Kidney (tissue), 14 donors: ENCODE measurements around the gene SUCO. TPM values are rescaled to one million over a fixed set of nuclear protein-coding genes. Genes with fewer than 3 reads are reported as not detected.
"Not testable (repeated sequence)": the region's sequence is repeated elsewhere in the genome, so short reads cannot be mapped to it uniquely, and the experiment has no call there.

Source experiments
- DNase-seq, 5 donors: peaks; one replicate each; pipeline ENCODE4 v3.0.0-alpha.2; 2013 to 2020
- FAIRE-seq: peaks from 2 replicates; lab custom pipeline; 2012; peaks lifted over from hg19 to GRCh38; lab: Jason Lieb, UNC
- H3K27ac ChIP-seq, 2 donors: one replicate each; pipeline ENCODE4 v1.7.0; 2013; ENCODE audit warnings: low read depth in 2 of 2, low read length in 2 of 2, inconsistent platforms in 1 of 2
- H3K27me3 ChIP-seq: one replicate; pipeline ENCODE4 v1.7.1; 2013; ENCODE audit warnings: low read length, inconsistent platforms; ENCODE audit not compliant: control insufficient read depth, insufficient read depth
- H3K36me3 ChIP-seq, 3 donors: one replicate each; pipeline versions ENCODE4 v1.7.0 to v1.7.1; 2013; ENCODE audit warnings: low read length in 3 of 3, control low read depth in 1 of 3, inconsistent platforms in 1 of 3; ENCODE audit not compliant: insufficient read depth in 3 of 3, control insufficient read depth in 2 of 3
- H3K4me1 ChIP-seq, 3 donors: one replicate each; pipeline versions ENCODE4 v1.7.0 to v1.7.1; 2013; ENCODE audit warnings: low read length in 3 of 3, inconsistent platforms in 1 of 3, low read depth in 1 of 3; ENCODE audit not compliant: control insufficient read depth in 2 of 3, insufficient read depth in 2 of 3
- H3K4me3 ChIP-seq, 3 donors: one replicate each; pipeline versions ENCODE4 v1.7.0 to v1.8.1; 2013; ENCODE audit warnings: low read length in 3 of 3, control low read depth in 1 of 3, inconsistent platforms in 1 of 3
- H3K9ac ChIP-seq, 3 donors: one replicate each; pipeline versions ENCODE4 v1.7.0 to v1.7.1; 2013; ENCODE audit warnings: low read length in 3 of 3, control low read depth in 1 of 3, inconsistent platforms in 1 of 3
- H3K9me3 ChIP-seq, 3 donors: one replicate each; pipeline versions ENCODE4 v1.7.0 to v1.7.1; 2013; ENCODE audit warnings: low read length in 3 of 3, control low read depth in 1 of 3, inconsistent platforms in 1 of 3; ENCODE audit not compliant: control insufficient read depth in 2 of 3, insufficient read depth in 1 of 3
- CTCF ChIP-seq: IDR thresholded peaks from 3 replicates; pipeline ENCODE4 v1.5.1; 2012; ENCODE audit warnings: mild to moderate bottlenecking, moderate library complexity, borderline replicate concordance; ENCODE audit not compliant: insufficient read depth; ENCODE audit errors: extremely low read depth
- intact Hi-C: fragments of 100-400 bp; cut with DNase I; formaldehyde crosslinking; loops from one replicate; pipeline ENCODE4 v1.11.1; 2022
- polyA plus RNA-seq: library from polyadenylated mRNA; stranded (reverse); fragments of 350-450 nt; fragmentation: Illumina TruSeq; extraction: RNeasy Lipid Tissue Mini Kit (QIAGEN cat#74804); gene quantifications from one replicate; pipeline ENCODE4 v1.2.3, GENCODE V29; 2014; ENCODE audit warnings: low read depth, low replicate concordance; ENCODE audit not compliant: insufficient read depth
- total RNA-seq: library from RNA; stranded (reverse); fragmentation: NEBNext Ultra II Directional; extraction: Animal tissue kit (Norgen Biotek cat#: 25700); gene quantifications from one replicate; pipeline ENCODE4 v1.2.1, GENCODE V29; 2021
- donor health status: control.
- donor health status: control.
- donor health status: control.
- donor health status: control.
- donor health status: control.
- donor health status: DM: yes; HTN: yes; CAD: no.
- donor health status: Normal renal cell carcinoma (clear cell type).

The SUCO gene
- total and polyA plus RNA-seq, 2 donors from 2014 or later, result 9.8 to 40.0 TPM

DNA sequence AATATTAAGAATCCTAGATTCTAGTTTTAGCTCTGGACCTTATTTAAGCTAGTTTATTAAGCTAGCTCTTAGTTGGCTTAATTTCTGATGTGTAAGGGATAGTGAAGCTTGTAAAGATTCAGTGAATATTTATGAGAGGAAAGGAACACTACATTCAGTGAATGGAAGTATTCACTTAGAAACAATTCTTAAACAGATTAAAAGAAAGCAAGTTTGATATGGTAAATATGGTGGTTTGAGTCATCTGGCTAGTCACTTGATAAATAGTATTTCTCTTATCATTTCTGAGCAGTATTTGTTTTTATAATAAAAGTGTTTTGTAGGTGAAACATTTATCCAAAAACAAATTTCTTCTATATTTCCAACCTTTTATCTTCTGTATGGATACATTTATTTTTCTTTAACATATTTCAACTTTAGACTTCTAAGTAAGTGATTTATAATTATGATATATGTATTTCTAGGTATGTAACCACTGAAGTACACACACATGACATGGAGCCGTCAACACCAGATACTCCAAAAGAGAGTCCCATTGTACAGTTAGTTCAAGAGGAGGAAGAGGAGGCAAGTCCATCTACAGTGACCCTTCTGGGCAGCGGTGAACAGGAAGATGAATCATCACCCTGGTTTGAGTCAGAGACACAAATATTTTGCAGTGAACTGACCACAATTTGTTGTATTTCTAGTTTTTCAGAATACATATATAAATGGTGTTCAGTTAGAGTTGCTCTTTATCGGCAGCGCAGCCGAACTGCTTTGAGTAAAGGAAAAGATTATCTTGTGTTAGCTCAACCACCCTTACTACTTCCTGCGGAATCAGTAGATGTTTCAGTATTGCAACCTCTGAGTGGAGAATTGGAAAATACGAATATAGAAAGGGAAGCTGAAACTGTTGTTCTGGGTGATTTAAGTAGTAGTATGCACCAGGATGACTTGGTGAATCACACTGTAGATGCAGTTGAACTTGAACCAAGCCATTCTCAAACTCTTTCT lies 55.6 kb downstream of the SUCO start:
- FAIRE-seq (no peak), DNase-seq (no peak)
- H3K9me3 ChIP-seq, result no peaks in the 10 kb centered on the region
- no peaks in the 10 kb centered on the region for H3K27me3 ChIP-seq
- TF ChIP-seq CTCF, result no peak
- peaks cover 5 to 11% (median 11%) of the 10 kb centered on the region in 3 donors for H3K36me3 ChIP-seq
- H3K4me1 ChIP-seq, result no peaks in the 10 kb centered on the region
- H3K9ac ChIP-seq, result no peak overlapping the region
- no peak overlapping the region for H3K27ac ChIP-seq
- intact Hi-C loops, result no loop called here
- H3K4me3 ChIP-seq, result no peak overlapping the region

GRCh38 chr1:172589553-172589952 lies 56.6 kb downstream of the SUCO start:
- no peak overlapping the region for H3K4me3 ChIP-seq
- DNase-seq, result no peak
- no peaks in the 10 kb centered on the region for H3K9me3 ChIP-seq
- no peak for TF ChIP-seq CTCF
- intact Hi-C loops, result no loop called here
- H3K27me3 ChIP-seq, result no peaks in the 10 kb centered on the region
- H3K4me1 ChIP-seq, result no peaks in the 10 kb centered on the region
- FAIRE-seq, result no peak
- H3K9ac ChIP-seq, result no peak overlapping the region
- no peak overlapping the region for H3K27ac ChIP-seq
- peaks cover 5 to 11% (median 11%) of the 10 kb centered on the region in 3 donors for H3K36me3 ChIP-seq

DNA sequence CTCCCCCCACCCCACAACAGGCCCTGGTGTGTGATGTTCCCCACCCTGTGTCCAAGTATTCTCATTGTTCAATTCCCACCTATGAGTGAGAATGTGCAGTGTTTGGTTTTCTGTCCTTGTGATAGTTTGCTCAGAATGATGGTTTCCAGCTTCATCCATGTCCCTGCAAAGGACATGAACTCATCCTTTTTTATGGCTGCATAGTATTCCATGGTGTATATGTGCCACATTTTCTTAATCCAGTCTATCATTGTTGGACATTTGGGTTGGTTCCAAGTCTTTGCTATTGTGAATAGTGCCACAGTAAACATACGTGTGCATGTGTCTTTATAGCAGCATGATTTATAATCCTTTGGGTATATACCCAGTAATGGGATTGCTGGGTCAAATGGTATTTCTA lies 58.5 kb downstream of the SUCO start:
- H3K9me3 ChIP-seq, H3K27me3 ChIP-seq, H3K4me1 ChIP-seq, H3K27ac ChIP-seq, FAIRE-seq, intact Hi-C loops, H3K4me3 ChIP-seq, DNase-seq, H3K9ac ChIP-seq: not testable (repeated sequence)
- H3K36me3 ChIP-seq, result peaks cover 9 to 11% (median 11%) of the 10 kb centered on the region in 3 donors

GRCh38 chr1:172595066-172595465 lies 62.1 kb downstream of the SUCO start:
- H3K4me3 ChIP-seq, intact Hi-C loops, H3K36me3 ChIP-seq, DNase-seq, H3K27me3 ChIP-seq, H3K9ac ChIP-seq, H3K9me3 ChIP-seq, H3K4me1 ChIP-seq, FAIRE-seq, H3K27ac ChIP-seq: not testable (repeated sequence)

DNA sequence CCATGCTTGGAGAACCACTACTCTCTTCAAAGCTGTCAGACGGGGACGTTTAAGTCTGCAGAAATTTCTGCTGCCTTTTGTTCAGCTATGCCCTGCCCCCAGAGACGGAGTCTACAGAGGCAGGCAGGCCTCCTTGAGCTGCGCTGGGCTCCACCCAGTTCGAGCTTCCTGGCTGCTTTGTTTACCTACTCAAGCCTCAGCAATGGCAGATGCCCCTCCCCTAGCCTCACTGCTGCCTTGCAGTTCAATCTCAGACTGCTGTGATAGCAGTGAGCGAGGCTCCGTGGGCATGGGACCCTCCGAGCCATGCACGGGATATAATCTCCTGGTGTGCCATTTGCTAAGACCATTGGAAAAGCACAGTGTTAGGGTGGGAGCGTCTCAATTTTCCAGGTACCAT lies 63.8 kb downstream of the SUCO start:
- H3K4me1 ChIP-seq, H3K9me3 ChIP-seq, DNase-seq, H3K4me3 ChIP-seq, FAIRE-seq, intact Hi-C loops, H3K9ac ChIP-seq, H3K36me3 ChIP-seq, H3K27me3 ChIP-seq, H3K27ac ChIP-seq: not testable (repeated sequence)
